Right renal pelvis (tissue), 4 donors: ENCODE data around the gene UNCX. TPM values are rescaled to one million over a fixed set of nuclear protein-coding genes. Genes with fewer than 3 reads are reported as not detected.
"Not testable (repeated sequence)": the region's sequence is repeated elsewhere in the genome, so short reads cannot be mapped to it uniquely, and the experiment has no call there.

Source experiments
- DNase-seq, 4 donors: peaks; one replicate each; pipeline ENCODE4 v3.0.0-alpha.2; 2013; ENCODE audit warnings: low read depth in 4 of 4, low spot score in 3 of 4, missing footprints in 1 of 4
- polyA plus RNA-seq, 4 donors: library from polyadenylated mRNA; unstranded; fragments of 120-200 nt; gene quantifications; one replicate each; pipeline ENCODE4 v1.2.1, GENCODE V29; 2013; ENCODE audit not compliant: insufficient read length in 4 of 4

UNCX gene
- polyA plus RNA-seq, 4 donors = 6.5 to 14.9 (median 9.9) TPM

DNA sequence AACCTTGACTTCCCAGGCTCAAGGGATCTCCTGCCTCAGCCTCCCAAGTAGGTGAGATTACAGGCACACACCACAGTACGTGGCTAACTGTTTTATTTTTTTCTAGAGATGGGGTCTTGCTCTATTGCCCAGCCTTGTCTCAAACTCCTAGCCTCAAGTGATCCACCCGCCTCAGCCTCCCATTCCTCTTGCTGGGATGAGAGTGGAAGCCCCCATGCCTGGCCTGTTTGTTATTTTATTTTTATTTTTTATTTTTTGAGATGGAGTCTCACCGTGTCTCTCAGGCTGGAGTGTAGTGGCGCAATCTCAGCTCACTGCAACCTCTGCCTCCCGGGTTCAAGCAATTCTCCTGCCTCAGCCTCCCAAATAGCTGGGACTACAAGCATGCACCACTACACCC, 20.6 kb upstream of the UNCX start:
- not testable (repeated sequence) for DNase-seq

DNA sequence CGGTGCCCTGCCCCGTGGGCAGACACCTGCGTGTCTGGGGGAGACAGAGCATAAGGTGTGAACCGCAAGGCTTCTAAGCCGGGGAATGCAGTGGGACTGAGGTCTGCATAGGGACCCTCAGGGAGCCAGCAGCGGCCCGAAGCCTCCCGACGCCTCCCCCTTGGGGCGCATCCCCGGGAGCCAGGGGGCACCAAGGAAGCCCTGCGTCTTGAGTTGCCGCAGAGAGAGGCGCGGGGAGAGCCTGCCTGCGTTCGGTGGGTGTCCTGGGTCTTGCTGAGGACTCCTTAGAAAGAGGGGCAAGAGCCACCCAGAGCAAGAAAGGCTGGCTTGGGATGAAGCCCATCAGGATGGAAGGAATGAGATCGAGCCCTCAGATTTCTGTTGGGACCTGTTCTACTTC, 18.2 kb upstream of the UNCX start:
- DNase-seq = no peak

DNA sequence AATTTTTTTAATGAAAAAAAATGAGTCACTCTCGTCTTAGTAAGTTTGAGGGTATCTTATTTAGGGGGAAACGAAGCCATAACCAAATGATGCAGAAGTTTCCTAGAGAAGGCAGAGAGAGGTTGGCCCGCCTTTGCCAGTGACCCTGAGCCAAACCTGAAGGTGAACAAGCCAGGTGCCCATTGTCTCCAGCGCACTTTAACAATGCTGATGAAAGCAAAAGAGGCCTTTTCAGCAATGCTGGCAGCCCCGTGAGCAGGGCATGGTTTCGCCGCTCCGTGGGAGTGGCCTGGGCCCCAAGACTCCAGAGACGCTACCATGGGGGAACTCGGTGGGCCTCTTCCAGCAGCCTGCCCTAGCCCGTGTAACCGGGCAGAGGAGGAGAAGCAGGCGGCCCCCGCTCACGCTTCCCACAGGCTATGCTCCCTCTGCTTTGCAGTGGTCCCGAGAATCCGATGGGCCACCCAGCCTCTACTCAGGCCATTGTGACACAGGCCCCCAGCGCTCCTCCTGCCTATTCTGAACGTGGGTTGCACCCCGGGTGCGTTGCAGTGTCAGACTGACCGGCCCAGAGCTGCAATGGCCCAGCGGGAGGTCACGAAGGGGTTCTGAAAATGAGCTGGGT, 14.0 kb upstream of the UNCX start:
- DNase-seq = no peak

DNA sequence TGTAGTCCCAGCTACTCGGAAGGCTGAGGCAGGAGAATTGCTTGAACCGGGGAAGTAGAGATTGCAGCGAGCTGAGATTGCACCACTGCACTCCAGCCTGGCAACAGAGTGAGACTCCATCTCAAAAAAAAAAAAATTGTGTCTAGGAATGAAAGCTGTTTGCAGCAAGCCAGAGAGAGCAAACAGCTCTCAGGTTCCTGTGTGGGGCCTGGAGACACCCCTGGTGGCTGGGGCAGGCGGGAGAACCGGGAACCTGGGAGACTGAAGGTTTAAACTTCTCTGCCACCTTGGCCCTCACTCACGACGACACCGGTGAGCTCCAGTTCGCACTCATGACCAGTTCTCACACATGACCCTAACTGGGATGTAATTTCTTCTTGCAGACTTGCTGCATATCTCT, 13.2 kb upstream of the UNCX start:
- no peak for DNase-seq

DNA sequence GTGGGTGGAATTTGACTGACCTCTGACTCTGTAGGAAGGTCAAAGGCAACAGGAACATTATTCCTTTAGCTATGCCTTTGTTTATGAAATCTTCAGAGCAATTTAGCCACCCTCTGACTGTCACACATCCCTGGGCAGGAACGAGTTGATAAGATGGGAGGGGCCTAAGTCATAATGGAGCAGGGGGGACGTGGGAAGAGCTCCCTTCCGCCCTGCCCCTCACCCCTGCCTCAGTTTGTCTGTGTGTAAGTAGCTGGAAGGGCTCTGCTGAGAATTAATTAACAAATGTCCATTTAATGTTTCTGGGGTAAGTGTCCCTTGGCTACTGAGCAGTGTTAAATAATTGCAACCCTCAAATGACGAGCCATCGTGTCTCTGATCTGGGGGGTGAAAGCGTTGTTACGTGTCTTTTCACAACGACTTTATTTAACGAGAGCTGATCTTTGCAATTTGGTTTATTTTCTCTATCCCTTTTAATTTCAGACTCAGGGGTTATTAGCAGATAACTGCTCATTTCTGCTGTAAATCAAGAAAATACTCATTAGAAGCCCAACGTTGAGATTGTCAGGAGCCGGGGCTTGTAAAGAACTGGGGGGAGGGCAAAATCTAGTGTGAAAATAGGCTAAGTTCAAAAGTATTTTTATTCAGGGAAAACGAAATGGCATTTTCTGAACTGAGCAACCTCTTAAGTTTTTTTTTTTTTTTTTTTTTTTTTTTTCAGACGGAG, 12.5 kb upstream of the UNCX start:
- no peak for DNase-seq

DNA sequence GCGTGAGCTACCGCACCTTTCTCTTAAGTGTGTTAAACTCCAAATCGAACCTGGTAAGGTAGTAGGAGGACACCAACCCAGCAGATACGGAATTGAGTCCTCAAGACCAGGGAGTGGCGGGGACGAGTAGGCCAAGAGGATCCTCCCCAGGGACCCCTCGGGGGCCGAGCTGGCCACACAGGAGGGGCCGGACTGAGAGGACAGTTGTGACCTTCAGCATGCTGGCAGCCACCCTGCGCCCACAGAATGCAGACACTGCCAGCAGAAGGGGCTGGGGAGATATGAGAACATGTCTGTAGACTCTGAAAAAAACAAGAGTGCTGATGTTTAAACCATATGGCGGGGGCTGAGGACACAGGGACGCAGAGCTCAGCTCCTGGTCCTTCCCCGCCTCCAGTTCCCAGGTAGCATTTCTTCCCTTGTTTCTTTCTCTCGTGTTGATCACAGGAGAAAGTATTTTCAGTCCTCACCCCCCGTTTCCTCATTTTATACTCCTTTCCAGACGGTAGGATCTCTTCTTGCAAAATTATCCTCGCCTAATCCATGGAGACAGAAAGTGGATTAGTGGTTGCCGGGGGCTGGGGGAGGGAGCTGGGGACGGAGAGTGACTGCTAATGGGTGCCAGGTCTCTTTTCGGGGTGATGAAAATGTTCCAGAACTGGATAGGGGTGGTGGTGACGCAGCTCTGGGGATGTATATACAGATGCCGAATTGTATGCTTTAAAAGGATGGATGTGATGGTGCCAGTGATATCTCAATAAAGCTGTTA, 11.5 kb upstream of the UNCX start:
- DNase-seq = no peak

DNA sequence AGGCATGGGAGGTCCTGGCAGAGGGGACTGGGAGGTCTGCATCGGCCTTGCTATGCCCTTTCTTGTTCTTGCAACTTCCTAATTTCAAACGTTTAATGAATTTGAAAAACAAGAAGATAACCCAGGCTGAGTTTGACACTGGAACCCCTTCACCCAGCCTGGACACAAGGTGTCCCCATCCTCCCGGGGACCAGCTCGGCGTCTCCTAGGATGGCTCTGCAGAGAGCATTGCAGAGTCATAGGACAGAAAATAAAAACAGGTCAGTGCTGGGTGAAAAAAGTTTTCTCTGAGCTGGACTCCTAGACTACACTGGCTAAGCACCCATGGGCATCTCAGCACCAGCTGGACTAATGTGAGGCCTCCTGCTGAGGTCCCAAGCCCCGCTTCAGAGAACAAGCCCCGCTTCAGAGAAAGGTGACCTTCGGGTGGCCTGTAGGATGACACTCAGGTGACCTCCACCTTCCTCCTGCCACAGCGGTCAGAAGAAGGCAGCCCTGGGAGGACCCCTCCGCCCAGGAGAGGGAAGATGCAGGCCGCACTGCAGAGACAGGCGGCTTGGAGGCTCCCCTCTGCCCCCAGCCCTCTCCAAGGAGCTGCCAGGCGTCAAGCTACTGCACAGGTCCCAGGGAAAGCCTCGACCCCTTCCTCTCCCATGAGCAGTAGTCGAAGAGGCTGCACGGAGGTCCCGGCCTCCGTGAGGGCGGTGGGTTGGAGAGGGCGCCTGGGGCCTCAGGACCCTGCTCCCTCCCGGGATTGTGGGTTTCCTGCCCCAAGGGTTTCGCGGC, 9.3 kb upstream of the UNCX start:
- DNase-seq = no peak

DNA sequence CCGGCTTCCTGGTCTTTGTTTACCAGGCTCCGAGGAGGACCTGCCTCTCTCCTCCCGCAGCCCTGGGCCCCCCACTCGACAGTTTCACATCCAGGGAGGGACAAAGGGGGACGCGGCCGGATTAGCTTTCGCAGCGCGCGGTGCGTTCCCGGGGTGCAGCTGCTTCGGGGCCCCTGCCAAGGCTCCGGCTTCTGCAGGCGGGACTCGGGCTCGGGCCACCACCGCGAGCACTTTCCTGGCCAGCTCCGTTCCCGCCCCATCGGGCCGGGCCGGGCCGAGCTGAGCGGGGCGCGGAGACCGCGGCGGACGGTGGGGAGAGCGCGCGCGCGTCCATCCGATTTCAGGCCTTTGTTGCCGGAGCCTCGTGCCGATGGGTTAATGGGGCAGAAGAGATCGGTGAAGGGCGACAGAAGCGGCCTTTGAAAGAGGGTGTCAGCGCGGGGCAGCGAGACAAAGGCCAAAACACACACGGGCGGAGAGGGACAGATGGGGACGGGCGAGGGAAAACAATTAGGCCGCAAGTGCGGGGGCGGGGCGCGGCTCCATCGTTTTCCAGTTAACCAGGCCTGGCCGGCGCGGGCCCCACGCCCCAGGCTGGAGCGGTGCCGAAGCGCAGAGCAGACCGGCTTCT, 8.5 kb upstream of the UNCX start:
- DNase-seq = no peak

DNA sequence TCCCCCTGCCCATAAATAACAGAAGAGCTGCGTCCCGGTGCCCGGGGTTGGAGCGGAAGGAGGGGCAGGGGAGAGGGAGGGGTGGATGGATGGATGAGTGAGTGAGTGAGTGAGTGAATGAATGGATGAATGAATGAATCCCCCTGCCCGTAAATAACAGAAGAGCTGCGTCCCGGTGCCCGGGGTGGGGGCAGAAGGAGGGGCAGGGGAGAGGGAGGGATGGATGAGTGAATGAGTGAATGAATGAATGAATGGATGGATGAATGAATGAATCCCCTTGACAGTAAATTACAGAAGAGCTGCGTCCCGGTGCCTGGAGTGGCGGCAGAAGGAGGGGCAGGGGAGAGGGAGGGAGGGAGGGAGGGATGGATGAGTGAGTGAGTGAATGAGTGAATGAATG, 7.6 kb upstream of the UNCX start:
- DNase-seq = no peak

DNA sequence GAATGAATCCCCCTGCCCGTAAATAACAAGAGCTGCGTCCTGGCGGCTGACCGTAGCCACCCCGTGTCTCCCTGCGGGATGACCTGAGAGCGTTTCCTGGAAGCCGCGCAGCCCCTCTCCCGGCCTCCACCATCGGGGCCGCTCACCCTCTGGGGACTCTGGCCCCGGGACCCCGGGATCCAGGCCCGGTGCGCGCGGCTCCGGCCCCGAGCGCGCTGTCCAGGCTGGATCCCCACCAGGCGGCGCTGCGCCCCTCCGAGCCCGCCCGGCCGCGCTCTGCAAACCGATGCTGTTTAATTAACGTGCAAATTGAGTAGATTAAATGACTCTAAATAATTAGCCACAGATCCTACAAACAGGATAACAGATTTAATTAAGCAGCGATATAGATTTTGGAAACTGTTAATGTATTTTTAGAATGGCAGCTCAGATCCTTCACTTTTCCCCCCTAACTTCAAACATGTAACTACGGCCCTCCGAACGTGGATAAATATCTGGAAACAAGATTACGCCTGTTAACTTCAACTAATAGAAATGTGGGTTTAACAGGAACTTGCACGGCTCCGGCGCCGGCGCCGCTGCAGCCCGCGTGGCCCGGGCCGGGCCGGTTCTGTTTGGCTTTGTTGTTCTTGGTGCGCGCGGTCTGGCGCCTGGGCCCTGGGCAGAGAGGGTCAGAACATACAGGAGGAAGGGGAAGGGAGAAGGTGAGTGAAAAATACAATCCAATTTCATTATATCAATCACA, 7.1 kb upstream of the UNCX start:
- DNase-seq = no peak

DNA sequence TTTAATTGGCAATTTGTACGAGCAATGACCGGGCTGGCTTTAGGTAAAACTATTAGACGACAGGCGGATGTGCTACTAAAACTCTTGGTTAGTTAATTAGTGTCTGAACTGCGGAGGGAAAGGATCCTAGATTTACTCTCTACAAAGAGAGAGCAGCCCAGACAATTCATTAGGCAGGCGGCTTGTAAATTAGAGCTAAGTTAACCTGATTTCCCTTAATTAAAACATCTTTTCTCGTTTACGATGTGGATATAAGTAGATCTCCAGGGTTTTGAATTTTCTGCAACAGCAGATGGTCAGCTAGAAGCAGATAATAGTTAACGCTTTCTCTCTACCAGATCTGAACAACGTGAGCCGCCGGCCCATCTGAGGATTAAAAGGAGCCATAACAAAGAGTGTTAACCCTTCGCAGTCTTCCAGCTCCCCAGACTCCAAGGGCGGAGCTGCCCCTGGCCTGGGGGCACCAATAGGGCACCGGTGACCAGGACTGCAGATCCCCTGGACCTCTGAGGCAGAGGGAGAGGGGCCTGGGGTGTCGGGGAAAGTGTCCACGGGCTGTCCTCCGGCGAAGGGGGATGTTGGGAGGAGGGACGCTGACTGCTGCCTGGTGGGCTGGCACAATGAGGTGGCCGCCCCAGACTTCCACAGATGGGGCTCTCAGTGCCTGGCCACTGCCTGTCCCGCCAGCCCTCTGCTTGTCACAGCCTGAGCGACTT, 6.3 kb upstream of the UNCX start:
- no peak for DNase-seq

DNA sequence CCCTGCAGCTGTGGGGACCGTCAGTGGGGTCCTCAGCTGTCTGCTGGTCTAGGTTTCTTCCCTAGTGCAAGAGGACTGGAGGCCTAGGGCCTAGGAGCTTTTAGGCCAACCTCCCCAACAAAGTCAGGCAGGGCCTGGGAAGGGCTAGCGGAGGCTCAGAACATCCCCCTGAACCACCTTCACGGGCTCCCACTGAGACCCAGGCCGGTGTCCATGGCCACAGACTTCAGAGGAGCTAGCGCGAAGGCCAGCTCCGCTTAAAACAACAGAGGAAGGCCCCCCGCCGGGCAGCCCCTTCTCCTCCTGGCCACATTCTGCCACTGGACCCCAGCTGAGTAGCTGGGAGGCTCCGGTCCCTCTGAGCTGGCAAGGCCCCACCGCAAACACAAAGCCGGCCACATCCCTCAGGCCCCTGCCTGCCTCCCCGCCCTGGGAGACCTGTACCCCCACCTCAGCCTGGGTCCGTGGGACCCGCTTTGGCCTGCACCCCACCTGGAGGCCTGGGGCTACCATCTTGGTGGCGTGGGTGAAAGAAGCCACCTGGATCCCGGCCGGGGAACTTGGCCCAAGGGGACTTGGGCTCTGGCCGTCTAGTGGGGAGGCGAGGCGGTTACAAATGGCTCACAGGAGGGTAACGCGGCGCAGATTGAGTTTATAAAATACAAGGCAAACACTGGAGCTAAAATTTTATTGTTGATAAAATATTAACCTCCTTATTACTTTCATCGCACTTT, 5.4 kb upstream of the UNCX start:
- no peak for DNase-seq

DNA sequence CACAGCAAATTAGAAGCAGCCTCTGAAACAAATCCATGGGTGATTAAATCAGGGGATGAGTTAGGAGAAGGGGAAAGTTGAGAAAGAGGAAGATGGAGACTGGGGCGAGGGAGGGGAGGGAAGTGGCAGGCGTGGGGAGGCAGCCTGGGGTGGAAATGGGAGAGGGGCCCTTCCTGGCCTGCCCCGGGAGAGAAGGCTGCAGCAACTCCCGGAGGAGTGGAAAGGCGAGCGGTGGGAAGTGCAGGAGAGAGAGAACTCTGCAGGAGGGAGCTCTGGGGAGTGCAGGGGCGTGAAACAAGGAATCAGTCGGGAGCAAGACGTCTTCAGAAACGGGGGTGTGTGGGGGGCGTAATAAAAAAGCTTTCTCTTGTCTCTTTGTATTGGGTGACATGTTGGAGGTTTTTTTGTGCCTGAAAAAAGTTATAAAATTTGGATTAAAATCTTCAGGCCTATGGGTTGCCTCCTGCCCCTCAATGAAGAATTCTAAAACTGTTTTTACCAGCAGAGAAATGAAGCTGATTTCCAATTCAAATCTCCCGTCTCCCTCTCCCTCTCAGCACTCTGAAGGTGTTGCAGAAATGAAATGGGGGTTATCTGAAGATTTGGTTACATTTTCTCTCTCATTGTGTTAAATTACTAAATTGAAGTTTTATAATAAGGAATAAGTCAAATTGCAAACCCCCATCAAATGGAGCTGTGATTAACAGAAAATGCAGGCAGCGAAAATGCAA, 4.7 kb upstream of the UNCX start:
- no peak for DNase-seq

DNA sequence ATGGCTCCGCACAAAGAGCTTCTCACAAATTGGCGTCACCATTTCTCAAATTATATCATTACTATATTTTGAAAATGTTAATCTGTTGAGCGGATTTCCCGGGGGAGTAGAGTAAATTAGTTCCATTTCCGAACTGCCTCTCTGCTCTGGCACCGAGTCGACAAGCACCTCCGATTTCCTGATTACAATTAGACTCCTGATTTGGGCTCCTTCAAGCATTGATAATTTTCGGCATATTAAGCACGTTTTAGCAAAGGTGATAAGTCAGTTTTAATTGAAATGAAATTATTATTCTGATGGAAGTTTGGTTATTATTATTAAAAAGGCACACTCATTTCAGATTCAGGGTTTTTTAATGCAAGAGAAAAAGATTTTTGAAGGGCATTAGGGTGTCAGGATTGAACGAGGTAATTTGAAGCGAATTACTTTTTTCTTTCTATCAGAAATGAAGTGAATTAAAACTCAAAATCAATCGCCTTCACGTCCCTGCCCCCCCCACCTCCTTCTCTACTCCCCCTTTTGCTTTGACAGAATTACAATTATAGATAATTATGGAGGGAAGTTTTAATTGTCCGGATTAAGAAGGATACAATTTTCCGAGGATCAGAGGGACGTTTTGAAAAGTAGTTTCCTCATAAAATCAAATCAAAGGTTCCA, 4.0 kb upstream of the UNCX start:
- DNase-seq = no peak

DNA sequence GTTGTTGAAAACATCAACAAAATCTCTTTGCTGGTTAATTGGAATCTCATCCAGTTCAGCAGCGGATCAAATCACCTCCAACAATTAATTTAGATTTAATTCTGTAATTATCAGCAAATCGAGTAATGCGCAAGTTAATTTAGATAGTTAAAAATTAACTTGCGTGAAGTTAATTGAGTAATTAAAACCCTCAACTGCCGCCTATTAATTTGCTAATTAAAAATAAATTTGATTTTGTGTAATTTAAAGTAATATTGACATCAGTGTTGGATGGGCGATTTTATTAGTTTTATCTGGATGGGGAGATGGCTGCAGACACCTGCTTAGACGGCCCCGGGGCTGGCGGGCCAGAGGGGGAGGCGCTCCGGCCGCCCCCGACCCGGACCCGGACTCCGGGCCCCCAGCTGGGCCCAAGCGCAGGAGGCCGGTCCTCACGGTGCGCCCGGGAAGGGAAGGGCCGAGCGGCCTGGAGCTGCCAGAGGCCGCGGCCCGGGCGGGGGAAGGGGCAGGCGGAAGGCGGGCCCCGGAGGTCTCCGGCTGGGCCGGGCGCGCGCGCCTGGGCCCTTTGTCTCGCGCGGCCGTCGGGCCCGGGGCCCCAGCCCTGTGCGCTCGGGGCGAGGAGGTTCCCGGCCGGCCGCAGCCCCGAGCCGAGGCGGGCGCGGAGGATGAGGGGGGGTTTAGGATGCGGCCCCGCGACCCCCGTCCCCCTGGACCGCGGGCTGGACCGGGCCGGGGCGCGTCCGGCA, 3.3 kb upstream of the UNCX start:
- DNase-seq = no peak

DNA sequence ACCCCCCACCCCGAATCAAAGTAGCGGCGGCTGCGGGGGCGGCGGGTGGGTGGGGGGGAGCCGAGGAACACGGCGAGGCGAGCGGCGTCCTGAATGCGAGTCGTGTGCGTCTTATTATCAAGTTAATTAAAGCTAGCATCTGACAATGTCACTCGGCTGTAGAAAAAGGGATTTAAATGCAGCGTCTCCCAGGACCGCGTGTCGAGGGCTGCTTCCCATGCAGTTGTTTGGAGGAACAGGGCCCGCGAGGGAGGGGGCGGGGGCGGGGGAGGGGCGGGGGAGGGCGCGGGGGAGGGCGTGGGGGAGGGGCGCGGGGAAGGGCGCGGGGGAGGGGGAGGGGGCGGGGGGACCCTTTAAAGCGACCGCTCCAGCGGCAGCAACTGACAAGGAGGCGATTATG, 2.7 kb upstream of the UNCX start:
- DNase-seq = no peak
